ENCODE data around the gene UACA. TPM values are rescaled to one million over a fixed set of nuclear protein-coding genes. Genes with fewer than 3 reads are reported as not detected.

The UACA gene
- total and polyA plus RNA-seq, 9 donors, result 28.6 to 62.0 (median 51.8) TPM

DNA sequence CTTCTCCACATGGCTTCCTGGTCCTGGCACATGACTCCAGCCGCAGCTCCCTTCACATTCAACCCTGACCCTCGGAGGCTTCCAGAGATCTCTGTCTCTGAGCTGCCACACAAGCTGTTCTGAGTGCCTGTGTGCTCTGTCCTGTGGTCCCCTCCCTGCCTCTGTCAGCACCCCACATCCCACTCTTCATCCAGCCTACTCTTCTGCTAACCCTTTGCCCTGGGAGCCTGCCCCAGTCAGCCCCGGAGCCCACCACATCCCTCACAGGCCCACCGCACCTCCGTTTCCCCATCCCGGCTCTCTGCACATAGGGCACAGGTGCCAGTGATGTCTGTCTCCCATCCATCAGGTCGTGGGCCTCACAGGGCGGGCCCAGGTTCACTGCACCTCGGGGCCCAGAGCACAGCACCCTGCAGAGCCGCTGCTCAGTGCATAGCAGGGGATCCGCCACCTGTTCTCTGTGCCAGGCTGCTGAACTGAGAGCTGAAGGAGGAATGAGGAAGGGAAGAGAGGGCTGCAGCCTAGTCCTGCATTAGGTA, 133.6 kb downstream of the UACA start:
- Histone ChIP-seq H3K27me3 (no peaks in the 10 kb centered on the region), H3K27ac (no peak overlapping the region), H3K4me1 (ENCODE audit: insufficient read depth) (peaks cover 2% of the 10 kb centered on the region), H3K4me3 (no peak overlapping the region), H3K36me3 (no peaks in the 10 kb centered on the region), H3K9me3 (no peaks in the 10 kb centered on the region)
- intact Hi-C loops (cut with DNase I), result loop anchor here in 2 of 4 donors (10.0 kb wide), 1 partner anchor 55 kb away; no protein-coding TSS in a partner anchor
- WGBS, 3 donors, result 91 to 94% (median 93%) methylated on average over 11 of the region's 11 CpGs
- DNase-seq, result no peak
- TF ChIP-seq, protein P1, sequence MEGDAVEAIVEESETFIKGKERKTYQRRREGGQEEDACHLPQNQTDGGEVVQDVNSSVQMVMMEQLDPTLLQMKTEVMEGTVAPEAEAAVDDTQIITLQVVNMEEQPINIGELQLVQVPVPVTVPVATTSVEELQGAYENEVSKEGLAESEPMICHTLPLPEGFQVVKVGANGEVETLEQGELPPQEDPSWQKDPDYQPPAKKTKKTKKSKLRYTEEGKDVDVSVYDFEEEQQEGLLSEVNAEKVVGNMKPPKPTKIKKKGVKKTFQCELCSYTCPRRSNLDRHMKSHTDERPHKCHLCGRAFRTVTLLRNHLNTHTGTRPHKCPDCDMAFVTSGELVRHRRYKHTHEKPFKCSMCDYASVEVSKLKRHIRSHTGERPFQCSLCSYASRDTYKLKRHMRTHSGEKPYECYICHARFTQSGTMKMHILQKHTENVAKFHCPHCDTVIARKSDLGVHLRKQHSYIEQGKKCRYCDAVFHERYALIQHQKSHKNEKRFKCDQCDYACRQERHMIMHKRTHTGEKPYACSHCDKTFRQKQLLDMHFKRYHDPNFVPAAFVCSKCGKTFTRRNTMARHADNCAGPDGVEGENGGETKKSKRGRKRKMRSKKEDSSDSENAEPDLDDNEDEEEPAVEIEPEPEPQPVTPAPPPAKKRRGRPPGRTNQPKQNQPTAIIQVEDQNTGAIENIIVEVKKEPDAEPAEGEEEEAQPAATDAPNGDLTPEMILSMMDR (IDR thresholded peaks at IDR 0.05), result no peak
- no peak for TF ChIP-seq EP300 (IDR thresholded peaks at IDR 0.05)
- no peak for TF ChIP-seq POLR2A (IDR thresholded peaks at IDR 0.05)

DNA sequence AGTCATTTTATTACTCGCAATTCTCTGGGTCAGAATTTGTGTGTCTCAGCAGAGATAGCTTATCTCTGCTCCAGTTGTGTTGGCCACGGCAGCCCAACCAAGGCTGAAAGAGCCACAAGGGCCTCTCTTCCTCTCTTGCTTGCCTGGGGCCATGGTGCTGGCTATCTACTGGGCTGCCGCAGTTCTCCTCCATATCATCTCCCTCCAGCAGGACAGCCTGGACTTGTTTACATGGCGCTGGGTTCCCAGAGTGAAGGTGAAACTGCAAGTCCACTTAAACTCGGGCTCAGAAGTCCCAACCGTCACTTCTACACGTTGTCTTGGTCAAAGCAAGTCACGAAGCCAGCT, 134.8 kb downstream of the UACA start:
- intact Hi-C loops (cut with DNase I), result no loop called here
- no peak for DNase-seq
- 90 to 94% (median 91%) methylated on average over 8 of the region's 8 CpGs for WGBS, 3 donors
- Histone ChIP-seq H3K27ac (no peak overlapping the region), H3K4me3 (no peak overlapping the region), H3K36me3 (no peaks in the 10 kb centered on the region), H3K9me3 (no peaks in the 10 kb centered on the region), H3K27me3 (no peaks in the 10 kb centered on the region), H3K4me1 (ENCODE audit: insufficient read depth) (peaks cover 2% of the 10 kb centered on the region)
- TF ChIP-seq EP300 (IDR thresholded peaks at IDR 0.05), result no peak
- no peak for TF ChIP-seq POLR2A (IDR thresholded peaks at IDR 0.05)
- TF ChIP-seq, protein P1 (IDR thresholded peaks at IDR 0.05), result no peak

DNA sequence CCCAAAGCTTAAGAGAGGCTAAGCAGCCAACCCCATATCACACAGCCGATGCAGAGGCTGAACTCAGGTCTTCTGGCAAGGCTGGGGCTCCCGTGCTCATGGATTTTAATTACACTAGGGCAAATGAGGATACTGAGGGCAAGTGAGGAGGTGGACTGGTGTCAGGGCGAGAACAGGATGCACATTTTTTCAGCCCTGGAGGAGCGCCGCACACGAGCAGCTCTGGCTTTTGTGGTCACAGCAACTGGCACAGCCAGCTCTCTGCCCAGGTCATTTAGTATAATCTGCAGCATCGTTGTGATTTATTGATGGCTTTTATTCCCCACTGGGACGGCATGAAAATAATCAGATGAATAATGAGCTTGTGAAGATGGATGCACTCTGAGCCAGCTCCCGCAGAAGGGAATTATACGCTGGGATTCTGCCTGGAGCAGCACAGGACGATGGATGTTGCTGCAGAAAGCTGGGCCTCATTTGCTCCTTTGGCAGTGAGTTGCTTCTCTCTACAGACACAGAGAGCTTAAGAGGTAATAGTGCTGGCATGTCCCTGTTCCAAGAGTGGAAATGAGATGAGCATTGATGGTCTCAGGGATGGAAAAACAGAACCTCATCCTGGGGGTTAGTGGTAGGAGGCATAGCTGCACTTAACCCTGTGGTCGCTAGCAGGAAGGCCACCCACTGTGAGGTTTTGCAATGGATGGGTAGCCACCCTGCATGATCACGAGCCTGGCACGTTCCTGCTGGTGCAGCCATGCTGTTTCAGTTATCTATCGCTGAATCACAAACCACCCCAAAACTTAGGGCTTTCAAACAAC, 135.4 kb downstream of the UACA start:
- Histone ChIP-seq H3K27me3 (no peaks in the 10 kb centered on the region), H3K4me1 (ENCODE audit: insufficient read depth) (no peaks in the 10 kb centered on the region), H3K4me3 (no peak overlapping the region), H3K9me3 (peaks cover 0 to 3% of the 10 kb centered on the region in 2 donors), H3K36me3 (no peaks in the 10 kb centered on the region), H3K27ac (no peak overlapping the region)
- no peak for TF ChIP-seq EP300 (IDR thresholded peaks at IDR 0.05)
- TF ChIP-seq POLR2A (IDR thresholded peaks at IDR 0.05), result no peak
- TF ChIP-seq, protein P1 (IDR thresholded peaks at IDR 0.05), result no peak
- 65 to 79% (median 74%) methylated on average over 15 of the region's 15 CpGs for WGBS, 3 donors
- intact Hi-C loops (cut with DNase I), result no loop called here
- DNase-seq, result no peak

DNA sequence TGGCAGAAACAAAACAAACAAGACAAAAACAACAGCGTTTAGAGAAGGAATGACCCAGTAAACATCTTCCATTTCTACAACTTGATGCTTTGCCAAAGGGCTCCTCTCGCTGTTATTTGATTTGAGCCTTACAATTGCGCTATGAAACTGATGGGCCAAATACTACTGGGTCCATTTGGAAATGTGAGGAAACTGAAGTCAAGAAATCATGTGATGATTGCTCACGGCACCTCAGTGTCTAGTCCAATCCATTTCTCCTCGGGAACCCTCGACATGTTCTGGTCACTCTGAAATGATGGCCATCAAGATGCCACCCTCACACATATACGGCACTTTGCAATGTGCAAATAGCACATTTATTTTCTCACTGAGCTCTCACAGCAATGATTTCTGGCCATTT, 136.0 kb downstream of the UACA start:
- TF ChIP-seq EP300 (IDR thresholded peaks at IDR 0.05), result no peak
- no peak for TF ChIP-seq POLR2A (IDR thresholded peaks at IDR 0.05)
- TF ChIP-seq, protein P1 (IDR thresholded peaks at IDR 0.05), result no peak
- no peak overlapping the region for H3K27ac ChIP-seq
- H3K9me3 ChIP-seq, result peaks cover 0 to 3% of the 10 kb centered on the region in 2 donors
- no peaks in the 10 kb centered on the region for H3K4me1 ChIP-seq (ENCODE audit: insufficient read depth)
- no peaks in the 10 kb centered on the region for H3K36me3 ChIP-seq
- DNase-seq, result no peak
- 84 to 89% (median 85%) methylated on average over 7 of the region's 7 CpGs for WGBS, 3 donors
- H3K27me3 ChIP-seq, result no peaks in the 10 kb centered on the region
- intact Hi-C loops (cut with DNase I), result no loop called here
- H3K4me3 ChIP-seq, result no peak overlapping the region

Data from ovary (tissue), 9 donors.